NCI-H2171 treated with DMSO at 0.1 percent for 48 hours (cell line): ENCODE data around the gene EVC.
A peak's percentile ranks its signal among the peaks of the same experiment; 100 is the strongest.
"Not testable (repeated sequence)": the region's sequence is repeated elsewhere in the genome, so short reads cannot be mapped to it uniquely, and the experiment has no call there.

Experiments
- DNase-seq: peaks from one replicate; lab custom pipeline; 2025; lab: John Stamatoyannopoulos, UW

The EVC gene

DNA sequence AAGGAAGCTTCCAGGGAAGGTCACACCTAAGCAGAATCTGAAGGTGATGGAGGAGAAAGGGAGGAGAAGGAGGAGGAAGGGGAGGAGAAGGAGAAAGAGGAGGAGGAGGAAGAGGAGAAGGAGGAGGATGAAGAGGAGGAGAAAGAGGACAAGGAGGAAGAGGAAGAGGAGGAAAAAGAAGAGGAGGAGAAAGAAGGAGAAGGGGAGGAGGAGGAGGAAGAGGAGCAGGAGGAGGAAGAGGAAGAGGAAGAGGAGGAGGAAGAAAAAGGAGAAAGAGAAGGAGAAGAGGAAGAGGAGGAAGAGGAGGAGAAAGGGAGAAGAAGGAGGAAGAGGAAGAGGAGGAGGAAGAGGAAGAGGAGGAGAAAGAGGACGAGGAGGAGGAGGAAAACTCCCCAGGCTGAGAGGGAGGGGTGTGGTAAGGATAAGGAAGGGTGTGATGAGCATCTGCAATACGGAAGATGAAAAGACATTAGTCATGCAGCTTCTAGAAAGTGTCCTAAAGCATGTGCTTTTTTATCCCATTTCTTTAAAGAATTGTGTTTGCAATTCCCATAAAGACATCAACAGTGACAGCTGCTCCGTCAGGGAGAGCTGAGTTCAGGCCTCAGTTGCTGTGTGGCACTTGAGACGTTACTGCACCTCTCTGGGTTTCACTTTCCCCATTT, 140.8 kb downstream of the EVC start:
- DNase-seq = no peak

DNA sequence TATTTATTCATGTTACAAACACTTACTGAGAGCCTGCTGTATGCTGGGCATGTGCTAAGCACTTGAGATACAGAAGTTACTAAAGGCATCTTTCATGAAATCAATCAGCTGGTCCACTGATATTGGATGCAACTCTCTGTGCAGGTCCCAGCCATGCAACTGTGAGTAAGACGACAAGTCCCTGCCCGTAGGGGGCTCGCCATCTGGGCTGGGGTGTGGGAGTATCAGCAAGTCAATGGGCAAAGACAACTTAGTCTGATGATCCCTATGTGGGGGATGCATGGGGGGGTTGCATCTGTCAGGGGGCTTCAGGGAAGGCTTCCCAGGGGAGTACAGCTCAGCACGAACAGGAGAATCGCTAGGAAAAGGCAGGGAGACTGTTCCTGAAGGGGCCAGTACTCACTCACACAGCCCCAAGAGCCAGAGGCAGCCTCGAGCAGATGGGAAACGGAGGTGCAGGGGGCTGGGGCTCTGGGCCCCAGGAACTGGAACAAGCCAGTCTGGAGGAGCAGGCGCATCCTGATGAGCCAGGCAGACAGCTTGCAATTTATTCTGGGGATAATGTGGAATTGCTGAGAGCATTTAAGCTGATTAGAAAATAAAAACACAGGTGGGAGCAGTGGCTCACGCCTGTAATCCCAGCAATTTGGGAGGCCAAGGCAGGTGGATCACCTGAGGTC, 141.7 kb downstream of the EVC start:
- DNase-seq = peak; percentile 81

DNA sequence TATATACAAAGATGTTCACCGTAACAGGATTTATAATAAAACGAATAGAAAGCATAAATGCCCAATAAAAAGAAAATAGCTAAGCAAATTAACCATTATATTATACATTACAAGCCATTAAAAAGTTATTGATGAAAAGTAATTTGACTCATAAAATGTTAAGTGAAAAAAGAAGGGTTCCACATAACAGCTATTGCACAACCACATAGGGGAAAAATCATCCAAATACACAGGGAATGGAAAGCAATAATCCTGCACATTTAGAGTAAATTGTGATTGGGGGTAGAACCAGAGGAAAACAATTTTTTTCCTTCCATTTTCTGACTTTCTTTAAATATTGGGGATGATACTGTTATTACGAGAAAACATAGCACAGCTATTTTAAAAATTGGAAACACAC, 143.9 kb downstream of the EVC start:
- DNase-seq = no peak

DNA sequence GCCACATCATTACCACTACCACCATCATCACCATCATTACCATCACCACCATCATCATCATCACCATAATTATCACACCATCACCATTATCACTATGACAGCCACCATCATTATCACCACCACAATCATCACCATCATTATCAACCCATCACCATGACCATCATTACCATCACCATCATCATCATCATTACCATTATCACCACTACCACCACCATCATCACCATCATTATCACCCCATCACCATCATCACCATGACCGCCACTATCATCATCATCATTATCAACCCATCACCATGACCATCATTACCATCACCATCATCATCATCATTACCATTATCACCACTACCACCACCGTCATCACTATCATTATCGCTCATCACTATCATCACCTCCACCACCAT, 145.4 kb downstream of the EVC start:
- DNase-seq = not testable (repeated sequence)

DNA sequence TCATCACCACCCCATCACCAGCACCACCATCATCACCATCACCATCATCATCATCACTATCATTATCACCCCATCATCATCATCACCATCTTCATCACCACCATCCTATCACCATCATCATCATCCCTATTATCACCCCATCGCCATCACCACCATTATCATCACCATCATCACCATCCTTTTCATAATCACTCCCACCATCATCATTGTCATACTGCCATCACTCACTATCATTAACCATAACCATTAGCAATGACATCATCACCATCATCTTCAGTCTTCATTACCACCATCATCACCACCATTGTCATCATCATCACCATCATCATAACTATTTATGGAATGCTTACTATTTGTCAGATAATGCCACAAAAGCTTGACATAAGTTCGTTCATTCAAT, 146.2 kb downstream of the EVC start:
- DNase-seq = no peak

DNA sequence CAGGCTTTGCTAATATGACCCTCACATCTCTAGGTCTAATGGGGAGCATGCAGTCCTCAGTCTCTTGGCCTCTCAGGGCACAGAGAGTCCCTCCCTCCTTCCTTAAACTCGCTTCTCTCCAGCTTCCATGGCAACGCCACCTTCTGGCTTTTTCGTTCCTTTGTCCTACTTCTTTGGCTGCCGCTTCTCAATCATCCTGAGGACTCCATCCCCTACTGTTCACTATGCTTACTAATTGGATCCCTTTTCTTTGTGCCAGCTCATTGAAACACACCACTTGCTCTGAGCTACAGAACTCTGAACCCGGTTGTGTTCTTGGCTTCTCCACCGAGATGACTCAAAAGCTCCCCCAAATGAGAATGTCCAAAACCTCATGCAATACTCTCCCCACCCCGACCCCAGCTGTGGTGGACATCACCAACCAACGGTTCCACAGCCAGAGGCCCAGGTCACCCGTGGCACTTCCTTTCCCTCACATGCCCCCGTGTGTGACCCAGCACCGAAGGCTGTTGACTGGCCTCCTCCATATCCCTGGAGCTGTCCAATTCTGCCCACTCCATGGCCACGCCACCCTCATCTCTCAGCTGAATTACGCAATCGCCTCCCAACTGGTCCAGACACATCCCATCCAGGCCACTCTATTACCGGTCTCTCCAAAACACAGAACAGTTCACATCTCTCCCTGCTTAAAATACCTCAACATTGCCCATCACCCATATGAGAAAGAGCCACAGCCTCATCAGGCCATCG, 147.2 kb downstream of the EVC start:
- no peak for DNase-seq

DNA sequence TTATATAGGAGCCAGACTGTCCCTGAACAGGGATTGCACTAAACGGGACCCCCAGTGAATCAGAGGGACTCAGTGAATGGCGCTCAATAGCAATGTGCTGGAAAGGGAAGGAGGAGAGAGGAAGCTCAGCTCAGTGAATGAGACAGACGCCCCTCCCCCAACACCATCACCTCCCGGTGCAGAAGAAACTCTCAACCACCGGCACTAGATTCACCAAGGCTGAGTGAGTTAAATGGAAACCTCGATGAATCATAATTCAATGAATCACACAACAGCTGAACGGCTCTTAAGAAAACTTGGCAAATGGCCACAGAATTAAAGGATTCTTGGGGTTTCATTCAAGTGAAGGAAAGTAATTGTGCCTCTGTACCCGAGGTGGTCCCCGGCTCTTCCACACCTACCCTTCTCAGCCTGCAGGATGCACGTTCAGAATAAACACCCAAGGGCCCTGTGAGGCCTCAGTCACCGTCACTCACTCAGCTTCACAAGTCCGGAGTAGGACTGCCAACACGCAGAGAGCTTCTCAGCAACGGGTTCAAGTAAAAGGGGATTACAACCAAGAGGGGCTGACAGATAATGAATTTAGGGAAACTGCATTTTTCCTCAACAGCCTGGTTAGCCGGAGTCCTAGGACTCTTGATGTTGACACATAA, 152.6 kb downstream of the EVC start:
- no peak for DNase-seq
